Retinal pigment epithelial cell (primary cell): Measurements from ENCODE around the gene ACOT11.
"Not testable (repeated sequence)": the region's sequence is repeated elsewhere in the genome, so short reads cannot be mapped to it uniquely, and the experiment has no call there.

Experiments
- DNase-seq: peaks from one replicate; pipeline ENCODE4 v3.0.0-alpha.2; 2010; ENCODE audit warnings: low read depth
- H3K4me3 ChIP-seq: 2 replicates; pipeline ENCODE4 v1.5.1; 2011; ENCODE audit warnings: mild to moderate bottlenecking, low read length, control low read depth, moderate library complexity
- CTCF ChIP-seq: conservative IDR thresholded peaks from 2 replicates; pipeline ENCODE4 v1.5.1; 2011; ENCODE audit warnings: low read depth, low read length, control low read depth, inconsistent platforms

The ACOT11 gene

GRCh38 chr1:54518489-54518888, 29.5 kb upstream of the ACOT11 start:
- no peak for DNase-seq
- TF ChIP-seq CTCF, result no peak

GRCh38 chr1:54519709-54520108, 28.3 kb upstream of the ACOT11 start:
- DNase-seq, result no peak
- no peak overlapping the region for H3K4me3 ChIP-seq
- TF ChIP-seq CTCF, result no peak

More at GRCh38 chr1:54518489-54518888, 29.5 kb upstream of the ACOT11 start:
- no peak overlapping the region for H3K4me3 ChIP-seq

GRCh38 chr1:54520631-54521321, 27.3 kb upstream of the ACOT11 start:
- TF ChIP-seq CTCF, result no peak
- H3K4me3 ChIP-seq, result no peak overlapping the region
- DNase-seq, result no peak

- not testable (repeated sequence) for H3K4me3 ChIP-seq, DNase-seq
Observed at GRCh38 chr1:54526565-54526964, 21.5 kb upstream of the ACOT11 start.

- no peak for DNase-seq
- H3K4me3 ChIP-seq, result no peak overlapping the region
- no peak for TF ChIP-seq CTCF
Observed at GRCh38 chr1:54528613-54529012, 19.4 kb upstream of the ACOT11 start.

- no peak for TF ChIP-seq CTCF
- no peak overlapping the region for H3K4me3 ChIP-seq
- DNase-seq, result no peak
Observed at GRCh38 chr1:54532033-54532432, 16.0 kb upstream of the ACOT11 start.

GRCh38 chr1:54536656-54537055, 11.4 kb upstream of the ACOT11 start:
- not testable (repeated sequence) for DNase-seq, H3K4me3 ChIP-seq

- no peak for TF ChIP-seq CTCF
- no peak overlapping the region for H3K4me3 ChIP-seq
- DNase-seq, result no peak
Observed at GRCh38 chr1:54537611-54538010, 10.4 kb upstream of the ACOT11 start.
